ENCODE measurements around the gene UPK1A. TPM values are rescaled to one million over a fixed set of nuclear protein-coding genes. Genes with fewer than 3 reads are reported as not detected.
A peak's percentile ranks its signal among the peaks of the same experiment; 100 is the strongest.

The UPK1A gene
- total and polyA plus RNA-seq, 9 of the 15 experiments (the other 6 are each of a cell fraction or from before 2014, with no cell fraction given) = 0.06 to 0.13 TPM; not detected in 7

- TF ChIP-seq RERE (CRISPR knock-in tag; IDR thresholded peaks at IDR 0.05; ENCODE audit: borderline replicate concordance) (no peak), ZBTB7A (IDR thresholded peaks at IDR 0.05; ENCODE audit: borderline replicate concordance, control insufficient read depth, low read depth, low read length) (peak; percentile 76; the same call in 1 of the 2 replicates), FOXP4 (CRISPR knock-in tag; IDR thresholded peaks at IDR 0.05; ENCODE audit: borderline replicate concordance) (peak; percentile 58; the same call in 1 of the 2 replicates), CHD1 (IDR thresholded peaks at IDR 0.05; ENCODE audit: low read length) (peak; percentile 12), ETV1 (tag; conservative IDR thresholded peaks at IDR 0.05; ENCODE audit: low read depth) (peak; percentile 59; the same call in 1 of the 2 replicates), ASH1L (IDR thresholded peaks at IDR 0.05; ENCODE audit: borderline replicate concordance, low read depth, partially characterized antibody) (peak; percentile 96), E2F4 (CRISPR knock-in tag; IDR thresholded peaks at IDR 0.05; ENCODE audit: low read depth) (no peak), ZNF311 (CRISPR knock-in tag; IDR thresholded peaks at IDR 0.05) (0 out of 2 replicates have a peak, but pooled peaks have one; percentile 58), HMG20B (CRISPR knock-in tag; IDR thresholded peaks at IDR 0.05) (no peak), ZNF217 (CRISPR knock-in tag; IDR thresholded peaks at IDR 0.05) (no peak), ZC3H11A (IDR thresholded peaks at IDR 0.05; ENCODE audit: low read depth, low read length) (no peak; the same call in 1 of the 2 replicates), C11orf30 (IDR thresholded peaks at IDR 0.05; ENCODE audit: low read depth) (peak; percentile 100)
Observed at GRCh38 chr19:35628565-35629331, 37.6 kb upstream of the UPK1A start, which contains the start of gene RBM42 (continued).

Data from K562 (cell line).